ENCODE results near the gene OXCT2.
A peak's percentile ranks its signal among the peaks of the same experiment; 100 is the strongest.

Gene OXCT2

GRCh38 chr1:39729030-39729429 is 42.1 kb downstream of the OXCT2 start:
- DNase-seq: no peak

- no peak for DNase-seq
These were observed 43.2 kb downstream of the OXCT2 start for GRCh38 chr1:39727932-39728317.

- DNase-seq: no peak
These were observed 43.8 kb downstream of the OXCT2 start for GRCh38 chr1:39727221-39727931.

GRCh38 chr1:39726600-39726999 is 44.5 kb downstream of the OXCT2 start:
- no peak for DNase-seq

- no peak for DNase-seq
These were observed 48.7 kb downstream of the OXCT2 start for GRCh38 chr1:39722495-39722894.

- no peak for DNase-seq
These were observed 49.5 kb downstream of the OXCT2 start for GRCh38 chr1:39721664-39722063.

- DNase-seq: peak; percentile 81
These were observed 50.8 kb downstream of the OXCT2 start for GRCh38 chr1:39720094-39720999.

Measured in suppressor macrophage treated with lipopolysaccharide for 4 hours (primary cell).